HepG2 (cell line): ENCODE results near the gene CIT.

ENCODE experiments used
- MYNN ChIP-seq: sonication (generic); formaldehyde crosslinking; IDR thresholded peaks from 2 replicates; pipeline ENCODE4 v1.4.0; 2020; ENCODE audit warnings: mild to moderate bottlenecking, low read depth, missing genetic modification reagents
- POLR2A ChIP-seq, 2 experiments: IDR thresholded peaks; 2 replicates each; pipeline ENCODE4 v1.6.1; 2011; ENCODE audit warnings: low read depth in 2 of 2, low read length in 2 of 2, mild to moderate bottlenecking in 1 of 2, moderate library complexity in 1 of 2; ENCODE audit not compliant: insufficient read depth in 1 of 2
- TP53 ChIP-seq: sonication (generic); formaldehyde crosslinking; conservative IDR thresholded peaks from 2 replicates; pipeline ENCODE4 v1.4.0; 2020; ENCODE audit warnings: missing genetic modification reagents
- ZNF713 ChIP-seq: sonication (generic); formaldehyde crosslinking; IDR thresholded peaks from 2 replicates; pipeline ENCODE4 v1.4.0; 2020; ENCODE audit warnings: mild to moderate bottlenecking, missing genetic modification reagents
- ZNF746 ChIP-seq: sonication (generic); formaldehyde crosslinking; IDR thresholded peaks from 2 replicates; pipeline ENCODE4 v1.8.0; 2022; ENCODE audit warnings: mild to moderate bottlenecking, missing genetic modification reagents
- TF ChIP-seq, protein P1 (sequence below), 2 experiments: sonication (generic) in 1 of 2; formaldehyde crosslinking in 1 of 2; IDR thresholded peaks; 2 replicates each; pipeline versions ENCODE4 v1.5.1 to v1.6.1; 2011 to 2020; ENCODE audit warnings: borderline replicate concordance in 1 of 2, low read depth in 1 of 2, low read length in 1 of 2, mild to moderate bottlenecking in 1 of 2, missing genetic modification reagents in 1 of 2, moderate library complexity in 1 of 2
- TF ChIP-seq, protein P2 (sequence below): sonication (generic); formaldehyde crosslinking; IDR thresholded peaks from 2 replicates; pipeline ENCODE4 v1.4.0; 2020; ENCODE audit warnings: missing genetic modification reagents
- TF ChIP-seq, protein P3 (sequence below): sonication (generic); formaldehyde crosslinking; conservative IDR thresholded peaks from 2 replicates; pipeline ENCODE4 v1.8.0; 2022; ENCODE audit warnings: missing genetic modification reagents

DNA sequence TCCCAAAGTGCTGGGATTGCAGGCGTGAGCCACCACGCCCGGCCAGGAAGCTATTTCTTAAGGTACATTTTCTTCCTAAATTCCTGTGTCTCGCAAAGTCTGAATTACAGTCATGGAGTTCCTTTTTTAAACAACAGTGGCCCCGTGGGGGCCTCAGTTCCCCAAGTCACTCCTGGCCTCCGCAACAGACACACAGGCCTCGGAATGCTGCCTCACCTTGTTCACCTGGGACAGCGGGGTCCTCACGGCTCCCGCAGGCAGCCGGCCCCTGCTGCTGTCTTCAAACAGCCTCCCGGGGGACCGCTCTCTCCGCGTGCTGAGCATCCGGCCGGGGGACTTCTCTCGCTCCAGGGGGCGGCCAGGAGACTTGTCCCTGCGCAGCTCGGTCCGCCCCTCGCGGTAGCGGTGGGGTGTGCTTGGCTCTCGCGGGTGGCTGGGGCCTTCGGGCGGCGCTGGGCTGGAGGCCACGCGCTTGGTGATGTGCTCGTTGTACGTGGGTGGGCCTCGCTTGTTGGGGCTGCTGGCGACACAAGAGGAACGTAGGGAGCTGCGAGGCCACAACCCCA lies 187.1 kb downstream of the CIT start:
- TF ChIP-seq ZNF746 (CRISPR knock-in tag) (no peak), ZNF713 (CRISPR knock-in tag) (no peak), POLR2A (IDR thresholded peaks at IDR 0.05; ENCODE audit: insufficient read depth in 1 of 2, low read depth in 2 of 2, low read length in 2 of 2) (no peak), TP53 (CRISPR knock-in tag) (no peak), MYNN (CRISPR knock-in tag) (no peak)
- TF ChIP-seq, protein P1, sequence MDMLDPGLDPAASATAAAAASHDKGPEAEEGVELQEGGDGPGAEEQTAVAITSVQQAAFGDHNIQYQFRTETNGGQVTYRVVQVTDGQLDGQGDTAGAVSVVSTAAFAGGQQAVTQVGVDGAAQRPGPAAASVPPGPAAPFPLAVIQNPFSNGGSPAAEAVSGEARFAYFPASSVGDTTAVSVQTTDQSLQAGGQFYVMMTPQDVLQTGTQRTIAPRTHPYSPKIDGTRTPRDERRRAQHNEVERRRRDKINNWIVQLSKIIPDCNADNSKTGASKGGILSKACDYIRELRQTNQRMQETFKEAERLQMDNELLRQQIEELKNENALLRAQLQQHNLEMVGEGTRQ (IDR thresholded peaks at IDR 0.05; ENCODE audit: low read depth, low read length) = no peak
- TF ChIP-seq, protein P1 (CRISPR knock-in tag; IDR thresholded peaks at IDR 0.05; ENCODE audit: borderline replicate concordance) = no peak
- TF ChIP-seq, protein P2, sequence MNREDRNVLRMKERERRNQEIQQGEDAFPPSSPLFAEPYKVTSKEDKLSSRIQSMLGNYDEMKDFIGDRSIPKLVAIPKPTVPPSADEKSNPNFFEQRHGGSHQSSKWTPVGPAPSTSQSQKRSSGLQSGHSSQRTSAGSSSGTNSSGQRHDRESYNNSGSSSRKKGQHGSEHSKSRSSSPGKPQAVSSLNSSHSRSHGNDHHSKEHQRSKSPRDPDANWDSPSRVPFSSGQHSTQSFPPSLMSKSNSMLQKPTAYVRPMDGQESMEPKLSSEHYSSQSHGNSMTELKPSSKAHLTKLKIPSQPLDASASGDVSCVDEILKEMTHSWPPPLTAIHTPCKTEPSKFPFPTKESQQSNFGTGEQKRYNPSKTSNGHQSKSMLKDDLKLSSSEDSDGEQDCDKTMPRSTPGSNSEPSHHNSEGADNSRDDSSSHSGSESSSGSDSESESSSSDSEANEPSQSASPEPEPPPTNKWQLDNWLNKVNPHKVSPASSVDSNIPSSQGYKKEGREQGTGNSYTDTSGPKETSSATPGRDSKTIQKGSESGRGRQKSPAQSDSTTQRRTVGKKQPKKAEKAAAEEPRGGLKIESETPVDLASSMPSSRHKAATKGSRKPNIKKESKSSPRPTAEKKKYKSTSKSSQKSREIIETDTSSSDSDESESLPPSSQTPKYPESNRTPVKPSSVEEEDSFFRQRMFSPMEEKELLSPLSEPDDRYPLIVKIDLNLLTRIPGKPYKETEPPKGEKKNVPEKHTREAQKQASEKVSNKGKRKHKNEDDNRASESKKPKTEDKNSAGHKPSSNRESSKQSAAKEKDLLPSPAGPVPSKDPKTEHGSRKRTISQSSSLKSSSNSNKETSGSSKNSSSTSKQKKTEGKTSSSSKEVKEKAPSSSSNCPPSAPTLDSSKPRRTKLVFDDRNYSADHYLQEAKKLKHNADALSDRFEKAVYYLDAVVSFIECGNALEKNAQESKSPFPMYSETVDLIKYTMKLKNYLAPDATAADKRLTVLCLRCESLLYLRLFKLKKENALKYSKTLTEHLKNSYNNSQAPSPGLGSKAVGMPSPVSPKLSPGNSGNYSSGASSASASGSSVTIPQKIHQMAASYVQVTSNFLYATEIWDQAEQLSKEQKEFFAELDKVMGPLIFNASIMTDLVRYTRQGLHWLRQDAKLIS (CRISPR knock-in tag) = no peak
- TF ChIP-seq, protein P3, sequence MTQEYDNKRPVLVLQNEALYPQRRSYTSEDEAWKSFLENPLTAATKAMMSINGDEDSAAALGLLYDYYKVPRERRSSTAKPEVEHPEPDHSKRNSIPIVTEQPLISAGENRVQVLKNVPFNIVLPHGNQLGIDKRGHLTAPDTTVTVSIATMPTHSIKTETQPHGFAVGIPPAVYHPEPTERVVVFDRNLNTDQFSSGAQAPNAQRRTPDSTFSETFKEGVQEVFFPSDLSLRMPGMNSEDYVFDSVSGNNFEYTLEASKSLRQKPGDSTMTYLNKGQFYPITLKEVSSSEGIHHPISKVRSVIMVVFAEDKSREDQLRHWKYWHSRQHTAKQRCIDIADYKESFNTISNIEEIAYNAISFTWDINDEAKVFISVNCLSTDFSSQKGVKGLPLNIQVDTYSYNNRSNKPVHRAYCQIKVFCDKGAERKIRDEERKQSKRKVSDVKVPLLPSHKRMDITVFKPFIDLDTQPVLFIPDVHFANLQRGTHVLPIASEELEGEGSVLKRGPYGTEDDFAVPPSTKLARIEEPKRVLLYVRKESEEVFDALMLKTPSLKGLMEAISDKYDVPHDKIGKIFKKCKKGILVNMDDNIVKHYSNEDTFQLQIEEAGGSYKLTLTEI = no peak
